ENCODE results near the gene CCDC134. TPM values are rescaled to one million over a fixed set of nuclear protein-coding genes. Genes with fewer than 3 reads are reported as not detected.

Gene CCDC134
- total RNA-seq, 4 donors from 2014 or later: 10.1 to 22.0 (median 15.2) TPM

- 87% methylated on average over 10 of the region's 10 CpGs for WGBS
- no peak for DNase-seq (ENCODE audit: low spot score in 2 of 2)
- H3K4me1 ChIP-seq: no peaks in the 10 kb centered on the region
- no peak overlapping the region for H3K27ac ChIP-seq
- peaks cover 90% of the 10 kb centered on the region for H3K36me3 ChIP-seq
- no peak overlapping the region for H3K4me3 ChIP-seq
- TF ChIP-seq POLR2A (IDR thresholded peaks at IDR 0.05): no peak
- no peak for TF ChIP-seq CTCF (IDR thresholded peaks at IDR 0.05)
- TF ChIP-seq POLR2AphosphoS5 (IDR thresholded peaks at IDR 0.05): no peak
- TF ChIP-seq EP300 (IDR thresholded peaks at IDR 0.05): no peak
- no peaks in the 10 kb centered on the region for H3K9me3 ChIP-seq
- no peaks in the 10 kb centered on the region for H3K27me3 ChIP-seq
Measured at GRCh38 chr22:41875531-41876270, 75.2 kb downstream of the CCDC134 start.

Other genes starting within 250 kb of the CCDC134 start
- 1 to 10 TPM in 2 of 4 donors, under 1 TPM in 2; 0.40 to 2.6 (median 0.82) TPM for gene CSDC2, start 239.7 kb upstream of the CCDC134 start, total RNA-seq
- 10 to 100 TPM; 35.7 to 48.5 (median 40.8) TPM for gene PMM1, start 210.8 kb upstream of the CCDC134 start, total RNA-seq
- gene DESI1, start 179.6 kb upstream of the CCDC134 start, total RNA-seq: 10 to 100 TPM; 25.6 to 32.9 (median 27.9) TPM
- 100 to 1,000 TPM; 131 to 194 (median 182) TPM for gene XRCC6, start 179.4 kb upstream of the CCDC134 start, total RNA-seq
- gene SNU13, start 111.8 kb upstream of the CCDC134 start, total RNA-seq: 100 to 1,000 TPM; 113 to 159 (median 126) TPM
- gene MEI1, start 101.2 kb upstream of the CCDC134 start, total RNA-seq: 1 to 10 TPM in 1 of 4 donors, under 1 TPM in 1, not detected in 2; 0.72 to 5.0 TPM
- gene SREBF2, start 32.4 kb downstream of the CCDC134 start, total RNA-seq: 100 to 1,000 TPM in 3 of 4 donors, 10 to 100 TPM in 1; 97.5 to 160 (median 146) TPM
- not detected for gene SHISA8, start 114.4 kb downstream of the CCDC134 start, total RNA-seq
- 1 to 10 TPM; 1.1 to 2.6 (median 1.9) TPM for gene TNFRSF13C, start 126.1 kb downstream of the CCDC134 start, total RNA-seq
- gene CENPM, start 146.5 kb downstream of the CCDC134 start, total RNA-seq: 10 to 100 TPM in 1 of 4 donors, 1 to 10 TPM in 3; 8.8 to 16.5 (median 9.2) TPM
- 1 to 10 TPM; 1.1 to 2.7 (median 1.7) TPM for gene SEPTIN3, start 168.8 kb downstream of the CCDC134 start, total RNA-seq
- gene WBP2NL, start 198.1 kb downstream of the CCDC134 start, total RNA-seq: 1 to 10 TPM in 3 of 4 donors, under 1 TPM in 1; 0.76 to 9.6 (median 5.4) TPM

Data from suprapubic skin (tissue), 4 donors.